Suprapubic skin (tissue), 4 donors: ENCODE measurements around the gene CMSS1. TPM values are rescaled to one million over a fixed set of nuclear protein-coding genes. Genes with fewer than 3 reads are reported as not detected.

Source experiments
- DNase-seq, 2 donors: peaks; one replicate each; pipeline ENCODE4 v3.0.0-alpha.2; 2019; ENCODE audit warnings: low spot score in 2 of 2
- H3K27ac ChIP-seq: fragments of 200-600 bp; sonication (generic); one replicate; pipeline ENCODE4 v1.5.1; 2019
- H3K27me3 ChIP-seq: fragments of 200-600 bp; sonication (generic); one replicate; pipeline ENCODE4 v1.5.1; 2019
- H3K36me3 ChIP-seq: fragments of 200-600 bp; sonication (generic); one replicate; pipeline ENCODE4 v1.5.1; 2019
- H3K4me1 ChIP-seq: fragments of 200-600 bp; sonication (generic); one replicate; pipeline ENCODE4 v1.5.1; 2019
- H3K4me3 ChIP-seq: fragments of 200-600 bp; sonication (generic); one replicate; pipeline ENCODE4 v1.5.1; 2019; ENCODE audit warnings: mild to moderate bottlenecking
- H3K9me3 ChIP-seq: fragments of 200-600 bp; sonication (generic); one replicate; pipeline ENCODE4 v1.5.1; 2019
- CTCF ChIP-seq, 2 donors: fragments of 200-600 bp in 1 of 2; fragments of 450-650 bp in 1 of 2; sonication (generic) in 1 of 2; IDR thresholded peaks; one replicate each; pipeline ENCODE4 v1.5.1; 2016 to 2019; ENCODE audit warnings: antibody characterized with exemption in 2 of 2, mild to moderate bottlenecking in 1 of 2, moderate library complexity in 1 of 2
- EP300 ChIP-seq: sonication (generic); formaldehyde crosslinking; IDR thresholded peaks from one replicate; pipeline ENCODE4 v1.6.1; 2017; ENCODE audit warnings: antibody characterized with exemption
- POLR2A ChIP-seq, 2 donors: fragments of 450-650 bp; IDR thresholded peaks; one replicate each; pipeline ENCODE4 v1.6.1; 2017; ENCODE audit warnings: antibody characterized with exemption in 2 of 2, mild to moderate bottlenecking in 2 of 2, moderate library complexity in 2 of 2
- POLR2AphosphoS5 ChIP-seq, 3 donors: sonication (generic); formaldehyde crosslinking; IDR thresholded peaks; one replicate each; pipeline ENCODE4 v1.6.1; 2017; ENCODE audit warnings: antibody characterized with exemption in 3 of 3
- WGBS: methylation state at CpG from one replicate; pipeline ENCODE4 v1.1.5; 2018; 5-methylcytosine and 5-hydroxymethylcytosine counted together
- total RNA-seq, 4 donors: library from RNA; depleted of rRNA; stranded (reverse); fragments of >200 nt; gene quantifications; one replicate each; pipeline ENCODE4 v1.1.0, GENCODE V29; 2016

The CMSS1 gene
- total RNA-seq, 4 donors from 2014 or later: 13.2 to 17.1 (median 13.5) TPM

GRCh38 chr3:99879275-99879674 lies 61.6 kb downstream of the CMSS1 start:
- H3K27ac ChIP-seq: no peak overlapping the region
- 92% methylated on average over 2 of the region's 2 CpGs for WGBS
- TF ChIP-seq POLR2AphosphoS5 (IDR thresholded peaks at IDR 0.05) (no peak), CTCF (IDR thresholded peaks at IDR 0.05) (no peak), POLR2A (IDR thresholded peaks at IDR 0.05) (no peak), EP300 (no peak)

GRCh38 chr3:99881121-99881524 lies 63.5 kb downstream of the CMSS1 start:
- 62% methylated on average over 2 of the region's 2 CpGs for WGBS
- DNase-seq: no peak

More at GRCh38 chr3:99879275-99879674, 61.6 kb downstream of the CMSS1 start:
- Histone ChIP-seq H3K9me3 (no peaks in the 10 kb centered on the region), H3K4me1 (peaks cover 43% of the 10 kb centered on the region), H3K36me3 (no peaks in the 10 kb centered on the region), H3K27me3 (no peaks in the 10 kb centered on the region), H3K4me3 (no peak overlapping the region)
- no peak for DNase-seq

DNA sequence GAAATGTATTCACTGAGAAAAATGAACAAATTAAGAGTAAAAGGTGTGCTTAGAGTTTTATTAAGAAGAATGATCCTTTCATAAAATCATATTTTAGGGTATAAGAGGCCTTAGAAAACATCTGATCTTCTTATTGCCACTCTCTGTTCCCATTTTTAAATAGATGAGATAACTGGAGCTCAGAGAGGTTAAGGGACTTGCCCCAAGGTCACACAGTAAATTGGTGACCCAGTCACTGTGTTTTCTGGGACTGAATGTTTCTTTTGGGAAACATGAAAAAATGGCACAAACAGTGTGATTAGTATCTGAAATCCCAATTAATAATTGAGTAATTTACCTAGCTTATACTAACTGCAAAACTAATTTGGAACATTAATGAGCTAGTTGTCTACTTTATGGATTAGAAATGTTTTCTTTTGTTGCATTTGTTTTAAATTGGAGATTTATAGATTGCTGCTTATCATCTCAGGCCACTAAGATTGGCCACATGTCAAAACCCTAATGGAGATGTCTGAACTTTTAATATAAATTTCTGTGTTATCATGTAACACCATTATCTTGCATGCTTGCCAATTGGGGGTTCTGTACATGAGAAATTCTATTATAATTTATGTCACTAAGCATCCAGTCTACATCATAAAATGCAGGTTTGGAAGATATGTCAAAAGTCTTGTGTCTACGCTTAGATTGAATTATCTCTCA lies 64.9 kb downstream of the CMSS1 start:
- H3K4me3 ChIP-seq: no peak overlapping the region
- no peak for DNase-seq
- 93% methylated on average over 1 of the region's 1 CpG for WGBS
- H3K27ac ChIP-seq: peak overlapping the region; percentile 15
- H3K27me3 ChIP-seq: no peaks in the 10 kb centered on the region
- no peaks in the 10 kb centered on the region for H3K36me3 ChIP-seq
- H3K9me3 ChIP-seq: no peaks in the 10 kb centered on the region
- no peak for TF ChIP-seq EP300
- TF ChIP-seq POLR2AphosphoS5 (IDR thresholded peaks at IDR 0.05): no peak
- no peak for TF ChIP-seq CTCF (IDR thresholded peaks at IDR 0.05)
- TF ChIP-seq POLR2A (IDR thresholded peaks at IDR 0.05): no peak
- peaks cover 30% of the 10 kb centered on the region for H3K4me1 ChIP-seq

More at GRCh38 chr3:99881121-99881524, 63.5 kb downstream of the CMSS1 start:
- H3K36me3 ChIP-seq: no peaks in the 10 kb centered on the region
- no peak for TF ChIP-seq CTCF (IDR thresholded peaks at IDR 0.05)
- no peak for TF ChIP-seq POLR2A (IDR thresholded peaks at IDR 0.05)
- no peak for TF ChIP-seq EP300
- TF ChIP-seq POLR2AphosphoS5 (IDR thresholded peaks at IDR 0.05): peak in 1 of 3 donors; percentile 29
- H3K4me3 ChIP-seq: no peak overlapping the region
- peak overlapping the region; percentile 85 for H3K27ac ChIP-seq
- no peaks in the 10 kb centered on the region for H3K27me3 ChIP-seq
- H3K4me1 ChIP-seq: peaks cover 44% of the 10 kb centered on the region
- H3K9me3 ChIP-seq: no peaks in the 10 kb centered on the region

DNA sequence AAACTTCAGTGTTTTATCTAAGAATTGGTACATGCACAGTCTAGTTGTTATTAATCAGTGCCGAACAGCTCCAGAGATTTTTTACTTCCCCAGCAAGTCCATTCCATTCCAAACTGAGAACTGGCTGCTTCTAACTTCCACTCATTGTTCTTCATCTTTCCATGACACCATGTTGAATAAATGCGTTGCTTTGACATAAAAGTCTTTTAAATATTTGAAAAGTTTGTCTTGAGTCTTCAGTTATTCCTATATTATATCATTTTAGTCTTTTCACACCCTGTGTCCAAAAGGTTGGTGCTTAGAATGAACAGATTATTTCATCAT lies 65.4 kb downstream of the CMSS1 start:
- Histone ChIP-seq H3K36me3 (no peaks in the 10 kb centered on the region), H3K27me3 (no peaks in the 10 kb centered on the region), H3K4me3 (no peak overlapping the region), H3K9me3 (no peaks in the 10 kb centered on the region), H3K4me1 (peaks cover 27% of the 10 kb centered on the region), H3K27ac (no peak overlapping the region)
- TF ChIP-seq POLR2A (IDR thresholded peaks at IDR 0.05): no peak
- no peak for DNase-seq
- whole genome bisulfite sequencing: 85% methylated on average over 2 of the region's 2 CpGs

- H3K27me3 ChIP-seq: no peaks in the 10 kb centered on the region
- 94% methylated on average over 1 of the region's 1 CpG for WGBS
- no peak for DNase-seq
- peaks cover 21% of the 10 kb centered on the region for H3K4me1 ChIP-seq
- no peak overlapping the region for H3K4me3 ChIP-seq
- H3K36me3 ChIP-seq: no peaks in the 10 kb centered on the region
- no peak for TF ChIP-seq POLR2AphosphoS5 (IDR thresholded peaks at IDR 0.05)
- no peak for TF ChIP-seq CTCF (IDR thresholded peaks at IDR 0.05)
- no peak for TF ChIP-seq POLR2A (IDR thresholded peaks at IDR 0.05)
- TF ChIP-seq EP300: no peak
- H3K9me3 ChIP-seq: no peaks in the 10 kb centered on the region
- no peak overlapping the region for H3K27ac ChIP-seq
These were observed 66.0 kb downstream of the CMSS1 start for GRCh38 chr3:99883693-99884092.

DNA sequence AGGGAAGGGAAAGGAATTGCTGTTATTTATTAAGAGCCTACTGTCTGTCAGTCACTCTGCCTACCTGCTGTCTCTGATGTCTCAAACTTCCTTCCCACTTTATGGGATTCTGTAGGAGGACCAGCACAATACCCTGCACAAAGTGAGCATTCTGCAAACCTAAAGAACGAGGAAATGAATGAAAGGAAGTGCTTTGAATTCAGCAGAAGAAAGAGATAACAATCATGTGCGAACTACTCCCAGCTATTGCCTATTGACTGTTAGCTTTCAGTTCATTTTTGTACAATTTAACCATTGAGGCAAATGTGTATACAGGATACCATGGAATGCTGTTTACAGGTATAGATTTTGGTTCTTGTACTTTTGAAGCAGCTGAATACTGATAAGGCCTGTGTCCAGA lies 66.8 kb downstream of the CMSS1 start:
- TF ChIP-seq POLR2A (IDR thresholded peaks at IDR 0.05): no peak
- no peak for TF ChIP-seq CTCF (IDR thresholded peaks at IDR 0.05)
- no peak for TF ChIP-seq EP300
- no peak for TF ChIP-seq POLR2AphosphoS5 (IDR thresholded peaks at IDR 0.05)
- Histone ChIP-seq H3K4me1 (peaks cover 20% of the 10 kb centered on the region), H3K27ac (no peak overlapping the region), H3K36me3 (no peaks in the 10 kb centered on the region), H3K9me3 (no peaks in the 10 kb centered on the region), H3K4me3 (no peak overlapping the region), H3K27me3 (no peaks in the 10 kb centered on the region)
- 38% methylated on average over 2 of the region's 2 CpGs for WGBS
- no peak for DNase-seq
